Transverse colon (tissue), 4 donors: ENCODE results near the gene TXLNG.

Experiments used
- CTCF ChIP-seq, 5 experiments: fragments of 200-600 bp in 3 of 5; fragments of 450-650 bp in 2 of 5; sonication (generic) in 3 of 5; IDR thresholded peaks; 1 replicate in 2 of 5; 2 replicates in 3 of 5; pipeline ENCODE4 v1.5.1; 2016 to 2017; ENCODE audit warnings: antibody characterized with exemption in 5 of 5, inconsistent platforms in 3 of 5, mild to moderate bottlenecking in 2 of 5, moderate library complexity in 1 of 5
- POLR2A ChIP-seq: fragments of 450-650 bp; IDR thresholded peaks from one replicate; pipeline ENCODE4 v1.6.1; 2016; ENCODE audit warnings: antibody characterized with exemption, mild to moderate bottlenecking, moderate library complexity
- POLR2AphosphoS5 ChIP-seq, 3 donors: sonication (generic); formaldehyde crosslinking; IDR thresholded peaks; one replicate each; pipeline ENCODE4 v1.6.1; 2016; ENCODE audit warnings: antibody characterized with exemption in 3 of 3

GRCh38 chrX:16836371-16836770 lies 50.1 kb downstream of the TXLNG start:
- TF ChIP-seq CTCF (IDR thresholded peaks at IDR 0.05) (peak; percentile 14 to 40 (median 31)), POLR2A (no peak), POLR2AphosphoS5 (IDR thresholded peaks at IDR 0.05) (no peak)
